GM13976 (cell line): ENCODE measurements around the gene NMNAT3.

ENCODE experiments used
- DNase-seq: peaks from one replicate; pipeline ENCODE4 v3.0.0; 2012; ENCODE audit warnings: low spot score
- in situ Hi-C: fragments of 300-500 bp; cut with MboI; formaldehyde crosslinking; loops from one replicate; pipeline ENCODE4 v1.12.0; 2022; ENCODE audit warnings: low sequenced_read_pairs, mixed read lengths, inconsistent platforms; ENCODE audit not compliant: unreplicated experiment
- TF ChIP-seq, protein P1 (sequence below): IDR thresholded peaks from 2 replicates; pipeline ENCODE4 v1.5.1; 2012; ENCODE audit warnings: borderline replicate concordance, mild to moderate bottlenecking; ENCODE audit not compliant: insufficient read depth; ENCODE audit errors: extremely low read depth, missing control alignments, control extremely low read depth

NMNAT3 gene

GRCh38 chr3:139647866-139648435 is 29.8 kb downstream of the NMNAT3 start:
- DNase-seq, result no peak
- TF ChIP-seq, protein P1, sequence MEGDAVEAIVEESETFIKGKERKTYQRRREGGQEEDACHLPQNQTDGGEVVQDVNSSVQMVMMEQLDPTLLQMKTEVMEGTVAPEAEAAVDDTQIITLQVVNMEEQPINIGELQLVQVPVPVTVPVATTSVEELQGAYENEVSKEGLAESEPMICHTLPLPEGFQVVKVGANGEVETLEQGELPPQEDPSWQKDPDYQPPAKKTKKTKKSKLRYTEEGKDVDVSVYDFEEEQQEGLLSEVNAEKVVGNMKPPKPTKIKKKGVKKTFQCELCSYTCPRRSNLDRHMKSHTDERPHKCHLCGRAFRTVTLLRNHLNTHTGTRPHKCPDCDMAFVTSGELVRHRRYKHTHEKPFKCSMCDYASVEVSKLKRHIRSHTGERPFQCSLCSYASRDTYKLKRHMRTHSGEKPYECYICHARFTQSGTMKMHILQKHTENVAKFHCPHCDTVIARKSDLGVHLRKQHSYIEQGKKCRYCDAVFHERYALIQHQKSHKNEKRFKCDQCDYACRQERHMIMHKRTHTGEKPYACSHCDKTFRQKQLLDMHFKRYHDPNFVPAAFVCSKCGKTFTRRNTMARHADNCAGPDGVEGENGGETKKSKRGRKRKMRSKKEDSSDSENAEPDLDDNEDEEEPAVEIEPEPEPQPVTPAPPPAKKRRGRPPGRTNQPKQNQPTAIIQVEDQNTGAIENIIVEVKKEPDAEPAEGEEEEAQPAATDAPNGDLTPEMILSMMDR, result no peak
- in situ Hi-C loops, result no loop called here

DNA sequence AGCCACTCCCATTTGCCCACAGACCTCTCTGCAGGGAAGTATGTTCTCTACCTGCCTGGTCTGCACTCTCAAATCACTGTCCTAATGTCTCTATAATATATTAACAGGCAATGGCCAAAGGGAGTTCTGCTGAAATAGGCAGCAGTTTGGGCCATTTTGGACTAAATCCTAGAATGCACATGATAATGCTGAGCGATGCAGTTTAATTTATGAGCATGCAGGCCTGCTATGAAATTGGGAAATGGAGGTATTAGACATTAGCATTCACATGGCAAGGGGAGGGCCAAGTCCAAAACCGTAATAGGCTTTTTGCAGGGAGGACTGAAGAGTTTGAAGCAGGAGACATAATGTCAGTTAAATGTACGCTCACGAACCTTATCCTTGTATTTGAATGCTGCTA is 31.3 kb downstream of the NMNAT3 start:
- DNase-seq, result no peak
- TF ChIP-seq, protein P1, result no peak
- in situ Hi-C loops, result no loop called here

DNA sequence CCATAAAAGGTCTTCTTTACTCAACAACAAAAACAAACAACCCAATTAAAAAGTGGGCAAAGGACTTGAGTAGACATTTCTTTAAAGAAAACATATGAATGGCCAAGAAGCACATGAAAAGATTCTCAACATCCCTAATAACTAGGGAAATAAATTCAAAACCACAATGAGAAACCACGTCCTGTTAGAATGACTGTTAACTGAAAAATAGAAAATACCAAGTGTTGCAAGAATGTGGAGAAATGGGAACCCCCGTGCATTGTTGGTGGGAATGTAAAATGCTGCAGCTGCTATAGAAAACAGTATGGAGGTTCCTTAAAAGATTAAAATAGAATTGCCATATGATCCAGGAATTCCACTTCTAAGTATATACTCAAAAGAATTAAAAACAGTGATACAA is 34.8 kb downstream of the NMNAT3 start:
- TF ChIP-seq, protein P1, result no peak
- no peak for DNase-seq
- in situ Hi-C loops, result no loop called here

GRCh38 chr3:139640456-139640855 is 37.3 kb downstream of the NMNAT3 start:
- TF ChIP-seq, protein P1, result no peak
- no peak for DNase-seq
- in situ Hi-C loops, result no loop called here

- no peak for DNase-seq
- TF ChIP-seq, protein P1, result no peak
- in situ Hi-C loops, result no loop called here
These were observed 38.1 kb downstream of the NMNAT3 start for GRCh38 chr3:139639662-139640061.

GRCh38 chr3:139638518-139638917 is 39.3 kb downstream of the NMNAT3 start:
- TF ChIP-seq, protein P1, result no peak
- DNase-seq, result no peak
- in situ Hi-C loops, result no loop called here

GRCh38 chr3:139636511-139636910 is 41.3 kb downstream of the NMNAT3 start:
- no peak for DNase-seq
- in situ Hi-C loops, result no loop called here
- TF ChIP-seq, protein P1, result no peak
